Neural cell (in vitro differentiated cells): ENCODE results near the gene CBLL2. TPM values are rescaled to one million over a fixed set of nuclear protein-coding genes. Genes with fewer than 3 reads are reported as not detected.
"Not testable (repeated sequence)": the region's sequence is repeated elsewhere in the genome, so short reads cannot be mapped to it uniquely, and the experiment has no call there.

Experiments used
- H2AFZ ChIP-seq: fragments of 200-600, 300-800 bp; sonication (generic), shearing (Covaris generic); 2 replicates; pipeline ENCODE4 v1.6.0; 2014; ENCODE audit warnings: low read depth, mild to moderate bottlenecking, antibody characterized with exemption, low read length, moderate library complexity
- H3F3A ChIP-seq: fragments of 200-600 bp; shearing (Covaris generic); 2 replicates; pipeline ENCODE4 v1.6.1; 2016; ENCODE audit warnings: mild to moderate bottlenecking, moderate library complexity, mixed read lengths, antibody characterized with exemption, low read length; ENCODE audit not compliant: insufficient read depth, poor library complexity, severe bottlenecking
- H3K27ac ChIP-seq: fragments of 200-600, 300-800 bp; sonication (generic), shearing (Covaris generic); 2 replicates; pipeline ENCODE4 v1.5.1; 2014; ENCODE audit warnings: mild to moderate bottlenecking, low read length, moderate library complexity
- H3K27me3 ChIP-seq: fragments of 300-800, 200-600 bp; sonication (generic), shearing (Covaris generic); 2 replicates; pipeline ENCODE4 v1.6.0; 2014; ENCODE audit warnings: mild to moderate bottlenecking, low read depth, low read length, moderate library complexity; ENCODE audit not compliant: insufficient read depth
- H3K36me3 ChIP-seq: fragments of 300-800, 200-600 bp; sonication (generic), shearing (Covaris generic); 2 replicates; pipeline ENCODE4 v1.5.1; 2014; ENCODE audit warnings: mild to moderate bottlenecking, antibody characterized with exemption, low read length, moderate library complexity; ENCODE audit not compliant: insufficient read depth
- H3K4me2 ChIP-seq: fragments of 300-800, 200-600 bp; sonication (generic), shearing (Covaris generic); 2 replicates; pipeline ENCODE4 v1.6.0; 2014; ENCODE audit warnings: mild to moderate bottlenecking, low read length
- H3K4me3 ChIP-seq: fragments of 300-800, 200-600 bp; sonication (generic), shearing (Covaris generic); 2 replicates; pipeline ENCODE4 v1.5.1; 2014; ENCODE audit warnings: mild to moderate bottlenecking, low read length, moderate library complexity
- H3K79me2 ChIP-seq: fragments of 200-600 bp; shearing (Covaris generic); replicated peaks from 2 replicates; pipeline ENCODE4 v1.6.0; 2014; ENCODE audit warnings: mild to moderate bottlenecking, low read length, moderate library complexity; ENCODE audit not compliant: insufficient read depth
- H3K9ac ChIP-seq: fragments of 300-800, 200-600 bp; sonication (generic), shearing (Covaris generic); 2 replicates; pipeline ENCODE4 v1.6.1; 2016; ENCODE audit warnings: mild to moderate bottlenecking, low read length, mixed read lengths
- H3K9me2 ChIP-seq: fragments of 200-600 bp; shearing (Covaris generic); 2 replicates; pipeline ENCODE4 v1.6.1; 2016; ENCODE audit warnings: mild to moderate bottlenecking, low read length, mixed read lengths; ENCODE audit not compliant: insufficient read depth
- H3K9me3 ChIP-seq: fragments of 200-600, 300-800 bp; sonication (generic), shearing (Covaris generic); 2 replicates; pipeline ENCODE4 v1.6.1; 2016; ENCODE audit warnings: mild to moderate bottlenecking, mixed run types, low read length, moderate library complexity, mixed read lengths
- H4K20me1 ChIP-seq: fragments of 200-600 bp; shearing (Covaris generic); 2 replicates; pipeline ENCODE4 v1.6.1; 2016; ENCODE audit warnings: mild to moderate bottlenecking, mixed run types; ENCODE audit not compliant: insufficient read depth
- EP300 ChIP-seq: fragments of 450-650 bp; conservative IDR thresholded peaks from 2 replicates; pipeline ENCODE4 v1.6.1; 2014; ENCODE audit warnings: antibody characterized with exemption, mild to moderate bottlenecking, moderate library complexity; ENCODE audit not compliant: poor library complexity, severe bottlenecking
- EZH2 ChIP-seq: fragments of 200-600, 300-800 bp; shearing (Covaris generic), sonication (generic); IDR thresholded peaks from 2 replicates; pipeline ENCODE4 v1.6.1; 2014; ENCODE audit warnings: antibody characterized with exemption, low read length, borderline replicate concordance, mild to moderate bottlenecking; ENCODE audit not compliant: insufficient read depth, poor library complexity, severe bottlenecking
- MXI1 ChIP-seq: fragments of 450-650 bp; conservative IDR thresholded peaks from 2 replicates; pipeline ENCODE4 v1.6.1; 2014; ENCODE audit warnings: antibody characterized with exemption, mild to moderate bottlenecking; ENCODE audit not compliant: poor library complexity, severe bottlenecking
- POLR2AphosphoS5 ChIP-seq: IDR thresholded peaks from 2 replicates; pipeline ENCODE4 v1.6.1; 2012
- RAD21 ChIP-seq: fragments of 450-650 bp; conservative IDR thresholded peaks from 2 replicates; pipeline ENCODE4 v1.6.1; 2014; ENCODE audit warnings: antibody characterized with exemption, mild to moderate bottlenecking, moderate library complexity
- SMC3 ChIP-seq: fragments of 450-650 bp; conservative IDR thresholded peaks from 2 replicates; pipeline ENCODE4 v1.6.1; 2014; ENCODE audit warnings: antibody characterized with exemption, mild to moderate bottlenecking, moderate library complexity; ENCODE audit not compliant: poor library complexity
- TAF1 ChIP-seq: IDR thresholded peaks from 2 replicates; pipeline ENCODE4 v1.6.1; 2012; ENCODE audit warnings: low read depth
- polyA plus RNA-seq: library from polyadenylated mRNA; depleted of rRNA; stranded (reverse); fragments of >200 nt; gene quantifications from 2 replicates; pipeline ENCODE4 v1.2.3, GENCODE V29; 2014
- TF ChIP-seq, protein P1 (sequence below): fragments of 450-650 bp; IDR thresholded peaks from 2 replicates; pipeline ENCODE4 v1.5.1; 2014; ENCODE audit warnings: antibody characterized with exemption, mild to moderate bottlenecking, moderate library complexity; ENCODE audit not compliant: poor library complexity, severe bottlenecking
- TF ChIP-seq, protein P2 (sequence below): IDR thresholded peaks from 2 replicates; pipeline ENCODE4 v1.6.1; 2012; ENCODE audit warnings: borderline replicate concordance

CBLL2 gene
- polyA plus RNA-seq, 1 donor from 2014 or later = not detected

DNA sequence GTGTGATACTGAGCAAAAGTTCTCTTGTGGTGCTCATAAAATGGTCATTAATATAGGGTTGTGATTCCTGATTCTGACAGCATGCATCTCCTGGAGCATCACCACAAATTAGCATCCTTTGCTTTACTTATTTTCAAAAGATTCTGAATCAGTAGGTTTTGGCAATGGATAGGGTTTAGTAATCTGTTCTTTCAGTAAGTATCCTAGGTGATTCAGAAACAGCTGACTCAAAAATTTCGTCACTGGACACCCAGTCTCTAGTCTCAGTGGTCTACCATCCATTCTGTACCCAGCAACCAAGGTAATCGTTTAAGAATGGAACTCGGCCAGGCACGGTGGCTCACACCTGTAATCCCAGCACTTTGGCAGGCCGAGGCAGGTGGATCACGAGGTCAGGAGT, 4.1 kb downstream of the CBLL2 start:
- TF ChIP-seq EP300 = no peak
- no peak for TF ChIP-seq SMC3
- no peak for TF ChIP-seq RAD21
- TF ChIP-seq TAF1 = no peak
- TF ChIP-seq MXI1 = no peak
- TF ChIP-seq, protein P1, sequence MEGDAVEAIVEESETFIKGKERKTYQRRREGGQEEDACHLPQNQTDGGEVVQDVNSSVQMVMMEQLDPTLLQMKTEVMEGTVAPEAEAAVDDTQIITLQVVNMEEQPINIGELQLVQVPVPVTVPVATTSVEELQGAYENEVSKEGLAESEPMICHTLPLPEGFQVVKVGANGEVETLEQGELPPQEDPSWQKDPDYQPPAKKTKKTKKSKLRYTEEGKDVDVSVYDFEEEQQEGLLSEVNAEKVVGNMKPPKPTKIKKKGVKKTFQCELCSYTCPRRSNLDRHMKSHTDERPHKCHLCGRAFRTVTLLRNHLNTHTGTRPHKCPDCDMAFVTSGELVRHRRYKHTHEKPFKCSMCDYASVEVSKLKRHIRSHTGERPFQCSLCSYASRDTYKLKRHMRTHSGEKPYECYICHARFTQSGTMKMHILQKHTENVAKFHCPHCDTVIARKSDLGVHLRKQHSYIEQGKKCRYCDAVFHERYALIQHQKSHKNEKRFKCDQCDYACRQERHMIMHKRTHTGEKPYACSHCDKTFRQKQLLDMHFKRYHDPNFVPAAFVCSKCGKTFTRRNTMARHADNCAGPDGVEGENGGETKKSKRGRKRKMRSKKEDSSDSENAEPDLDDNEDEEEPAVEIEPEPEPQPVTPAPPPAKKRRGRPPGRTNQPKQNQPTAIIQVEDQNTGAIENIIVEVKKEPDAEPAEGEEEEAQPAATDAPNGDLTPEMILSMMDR = no peak
- no peak for TF ChIP-seq EZH2
- no peak for TF ChIP-seq POLR2AphosphoS5
- TF ChIP-seq, protein P2, sequence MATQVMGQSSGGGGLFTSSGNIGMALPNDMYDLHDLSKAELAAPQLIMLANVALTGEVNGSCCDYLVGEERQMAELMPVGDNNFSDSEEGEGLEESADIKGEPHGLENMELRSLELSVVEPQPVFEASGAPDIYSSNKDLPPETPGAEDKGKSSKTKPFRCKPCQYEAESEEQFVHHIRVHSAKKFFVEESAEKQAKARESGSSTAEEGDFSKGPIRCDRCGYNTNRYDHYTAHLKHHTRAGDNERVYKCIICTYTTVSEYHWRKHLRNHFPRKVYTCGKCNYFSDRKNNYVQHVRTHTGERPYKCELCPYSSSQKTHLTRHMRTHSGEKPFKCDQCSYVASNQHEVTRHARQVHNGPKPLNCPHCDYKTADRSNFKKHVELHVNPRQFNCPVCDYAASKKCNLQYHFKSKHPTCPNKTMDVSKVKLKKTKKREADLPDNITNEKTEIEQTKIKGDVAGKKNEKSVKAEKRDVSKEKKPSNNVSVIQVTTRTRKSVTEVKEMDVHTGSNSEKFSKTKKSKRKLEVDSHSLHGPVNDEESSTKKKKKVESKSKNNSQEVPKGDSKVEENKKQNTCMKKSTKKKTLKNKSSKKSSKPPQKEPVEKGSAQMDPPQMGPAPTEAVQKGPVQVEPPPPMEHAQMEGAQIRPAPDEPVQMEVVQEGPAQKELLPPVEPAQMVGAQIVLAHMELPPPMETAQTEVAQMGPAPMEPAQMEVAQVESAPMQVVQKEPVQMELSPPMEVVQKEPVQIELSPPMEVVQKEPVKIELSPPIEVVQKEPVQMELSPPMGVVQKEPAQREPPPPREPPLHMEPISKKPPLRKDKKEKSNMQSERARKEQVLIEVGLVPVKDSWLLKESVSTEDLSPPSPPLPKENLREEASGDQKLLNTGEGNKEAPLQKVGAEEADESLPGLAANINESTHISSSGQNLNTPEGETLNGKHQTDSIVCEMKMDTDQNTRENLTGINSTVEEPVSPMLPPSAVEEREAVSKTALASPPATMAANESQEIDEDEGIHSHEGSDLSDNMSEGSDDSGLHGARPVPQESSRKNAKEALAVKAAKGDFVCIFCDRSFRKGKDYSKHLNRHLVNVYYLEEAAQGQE = no peak
- Histone ChIP-seq H4K20me1 (no peaks in the 10 kb centered on the region), H3K9me2 (no peaks in the 10 kb centered on the region), H3K79me2 (no peaks in the 10 kb centered on the region), H3K36me3 (no peaks in the 10 kb centered on the region), H3K9ac (no peak overlapping the region), H3K4me3 (no peak overlapping the region), H3K27me3 (no peaks in the 10 kb centered on the region), H3K9me3 (no peaks in the 10 kb centered on the region), H3F3A (no peaks in the 10 kb centered on the region), H3K4me2 (no peak overlapping the region), H2AFZ (no peak overlapping the region), H3K27ac (no peak overlapping the region)

DNA sequence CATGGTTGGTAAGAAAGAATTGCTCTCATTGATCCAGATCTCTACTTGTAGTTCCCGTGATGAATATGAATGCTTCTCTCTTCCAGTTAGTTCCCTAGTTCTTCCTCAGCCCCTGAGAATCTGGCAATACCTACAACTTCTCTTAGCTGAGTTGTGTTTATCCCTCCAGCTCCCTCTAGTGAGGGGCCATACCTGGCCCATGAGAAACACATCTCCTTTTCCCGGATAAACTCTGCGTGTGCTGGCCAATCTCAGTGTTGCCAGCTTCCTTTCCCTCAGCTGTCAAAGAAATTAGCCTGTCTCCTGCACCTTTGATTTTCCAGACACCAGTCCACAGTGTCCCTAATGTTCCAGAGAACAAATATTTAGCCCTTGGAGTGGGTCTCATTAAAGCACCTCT, 5.7 kb downstream of the CBLL2 start:
- Histone ChIP-seq H3K27ac (no peak overlapping the region), H3K4me2 (no peak overlapping the region), H3F3A (no peaks in the 10 kb centered on the region), H2AFZ (no peak overlapping the region), H3K9ac (no peak overlapping the region), H3K79me2 (no peaks in the 10 kb centered on the region), H3K9me2 (no peaks in the 10 kb centered on the region), H3K9me3 (no peaks in the 10 kb centered on the region), H4K20me1 (no peaks in the 10 kb centered on the region), H3K36me3 (no peaks in the 10 kb centered on the region), H3K4me3 (no peak overlapping the region), H3K27me3 (no peaks in the 10 kb centered on the region)
- TF ChIP-seq EP300 (no peak), POLR2AphosphoS5 (no peak), SMC3 (no peak), TAF1 (no peak), RAD21 (no peak), EZH2 (no peak), MXI1 (no peak)
- TF ChIP-seq, protein P2 = no peak
- TF ChIP-seq, protein P1 = no peak

DNA sequence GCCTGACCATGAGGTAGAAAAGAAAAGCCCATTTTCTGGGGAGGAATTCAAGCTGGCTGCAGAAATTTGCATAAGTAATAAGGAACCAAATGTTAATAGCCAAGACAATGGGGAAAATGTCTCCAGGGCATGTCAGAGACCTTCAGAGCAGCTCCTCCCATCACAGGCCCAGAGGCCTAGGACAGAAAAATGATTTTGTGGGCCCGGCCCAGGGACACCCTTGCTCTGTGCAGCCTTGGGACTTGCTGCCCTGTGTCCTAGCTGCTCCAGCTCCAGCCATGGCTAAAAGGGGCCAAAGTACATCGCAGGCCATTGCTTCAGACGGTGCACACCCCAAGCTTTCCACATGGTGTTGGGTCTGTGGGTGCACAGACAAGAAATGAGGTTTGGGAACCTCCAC, 16.5 kb downstream of the CBLL2 start:
- H3K79me2 ChIP-seq, H3K9me3 ChIP-seq, H3K4me3 ChIP-seq, H3K36me3 ChIP-seq, H3K4me2 ChIP-seq, H3F3A ChIP-seq, H3K27me3 ChIP-seq, H4K20me1 ChIP-seq, H3K9me2 ChIP-seq, H3K27ac ChIP-seq, H3K9ac ChIP-seq, H2AFZ ChIP-seq: not testable (repeated sequence)
